Mucosa of descending colon (tissue), 3 donors: ENCODE measurements around the gene GMDS. TPM values are rescaled to one million over a fixed set of nuclear protein-coding genes. Genes with fewer than 3 reads are reported as not detected.

ENCODE experiments used
- ATAC-seq: fragments of 200-7000 bp; cut with Tn5 transposase; one replicate; pipeline ENCODE4 v1.9.1; 2020; ENCODE audit warnings: mild to moderate bottlenecking, moderate library complexity
- DNase-seq, 3 donors: peaks; one replicate each; pipeline ENCODE4 v3.0.0-alpha.2; 2020
- H3K36me3 ChIP-seq: fragments of 200-600 bp; one replicate; pipeline ENCODE4 v1.8.0; 2021; ENCODE audit warnings: low read depth, mild to moderate bottlenecking
- H3K4me1 ChIP-seq: fragments of 200-600 bp; one replicate; pipeline ENCODE4 v1.8.0; 2021; ENCODE audit warnings: low read depth, mild to moderate bottlenecking
- H3K4me3 ChIP-seq: fragments of 200-600 bp; one replicate; pipeline ENCODE4 v1.8.0; 2021; ENCODE audit warnings: mild to moderate bottlenecking
- H3K9me3 ChIP-seq: fragments of 200-600 bp; one replicate; pipeline ENCODE4 v1.8.0; 2021; ENCODE audit warnings: mild to moderate bottlenecking
- intact Hi-C, 2 donors: fragments of 100-400 bp; cut with DNase I in 1 of 2; cut with micrococcal nuclease in 1 of 2; formaldehyde crosslinking; loops; one replicate each; pipeline versions ENCODE4 v1.11.0 to v1.11.1; 2022; cut with DNase I, micrococcal nuclease
- total RNA-seq, 3 donors: library from RNA; stranded (reverse); fragmentation: NEBNext Ultra II Directional in 2 of 3; extraction: Animal tissue kit (Norgen Biotek cat#: 25700) in 2 of 3; gene quantifications; one replicate each; pipeline versions ENCODE4 v1.2.1 to v1.2.4, GENCODE V29; 2021 to 2023
- TF ChIP-seq, protein P1 (sequence below): fragments of 200-600 bp; IDR thresholded peaks from one replicate; pipeline ENCODE4 v1.8.0; 2022; ENCODE audit warnings: antibody characterized with exemption, mild to moderate bottlenecking
- donor health status: DM: no; HTN: no; CAD: no; lungs with moderate emphysema.
- donor health status: DM: no; HTN: no; CAD: no.
- donor health status: DM: no; HTN: yes; CAD: no.

The GMDS gene
- total RNA-seq, 3 donors from 2014 or later: 68.0 to 228 (median 135) TPM

DNA sequence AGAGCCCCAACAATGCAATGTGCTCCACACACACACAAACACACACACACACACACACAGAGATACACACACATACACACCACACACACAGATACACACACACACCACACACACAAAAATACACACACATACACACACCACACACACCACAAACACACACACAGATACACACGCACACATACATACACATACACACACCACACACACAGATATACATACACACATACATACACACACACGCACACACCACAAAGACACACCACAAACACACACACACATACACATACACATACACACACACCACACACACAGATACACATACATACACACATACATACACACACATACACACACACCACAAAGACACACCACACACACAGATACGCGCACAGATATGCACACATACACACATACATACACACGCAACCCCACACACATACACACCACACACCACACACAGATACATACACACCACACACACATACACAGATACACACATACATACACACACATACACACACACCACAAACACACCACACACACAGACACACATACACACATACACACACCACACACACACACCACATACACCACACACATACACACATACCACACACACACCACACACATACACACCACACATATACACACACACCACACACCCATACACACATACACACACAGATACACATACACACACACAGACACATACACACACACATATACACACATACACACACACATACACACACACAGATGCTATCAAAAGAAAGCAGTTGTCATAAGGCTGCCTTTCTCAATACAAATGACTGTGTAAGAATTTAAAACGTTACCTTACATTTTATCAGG, 507.7 kb downstream of the GMDS start:
- Histone ChIP-seq H3K9me3 (no peaks in the 10 kb centered on the region), H3K36me3 (no peaks in the 10 kb centered on the region), H3K4me1 (no peaks in the 10 kb centered on the region), H3K4me3 (no peak overlapping the region)
- ATAC-seq (no peak), DNase-seq (no peak)
- TF ChIP-seq, protein P1, sequence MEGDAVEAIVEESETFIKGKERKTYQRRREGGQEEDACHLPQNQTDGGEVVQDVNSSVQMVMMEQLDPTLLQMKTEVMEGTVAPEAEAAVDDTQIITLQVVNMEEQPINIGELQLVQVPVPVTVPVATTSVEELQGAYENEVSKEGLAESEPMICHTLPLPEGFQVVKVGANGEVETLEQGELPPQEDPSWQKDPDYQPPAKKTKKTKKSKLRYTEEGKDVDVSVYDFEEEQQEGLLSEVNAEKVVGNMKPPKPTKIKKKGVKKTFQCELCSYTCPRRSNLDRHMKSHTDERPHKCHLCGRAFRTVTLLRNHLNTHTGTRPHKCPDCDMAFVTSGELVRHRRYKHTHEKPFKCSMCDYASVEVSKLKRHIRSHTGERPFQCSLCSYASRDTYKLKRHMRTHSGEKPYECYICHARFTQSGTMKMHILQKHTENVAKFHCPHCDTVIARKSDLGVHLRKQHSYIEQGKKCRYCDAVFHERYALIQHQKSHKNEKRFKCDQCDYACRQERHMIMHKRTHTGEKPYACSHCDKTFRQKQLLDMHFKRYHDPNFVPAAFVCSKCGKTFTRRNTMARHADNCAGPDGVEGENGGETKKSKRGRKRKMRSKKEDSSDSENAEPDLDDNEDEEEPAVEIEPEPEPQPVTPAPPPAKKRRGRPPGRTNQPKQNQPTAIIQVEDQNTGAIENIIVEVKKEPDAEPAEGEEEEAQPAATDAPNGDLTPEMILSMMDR: no peak
- intact Hi-C loops: no loop called here

- Histone ChIP-seq H3K9me3 (no peaks in the 10 kb centered on the region), H3K4me3 (no peak overlapping the region), H3K4me1 (no peaks in the 10 kb centered on the region), H3K36me3 (no peaks in the 10 kb centered on the region)
- intact Hi-C loops: no loop called here
- DNase-seq (no peak), ATAC-seq (no peak)
- TF ChIP-seq, protein P1: no peak
Observed at GRCh38 chr6:1736346-1737105, 508.9 kb downstream of the GMDS start.

GRCh38 chr6:1735239-1735803, 510.1 kb downstream of the GMDS start:
- DNase-seq: peak in 1 of 3 donors; percentile 45

GRCh38 chr6:1730882-1731281, 514.5 kb downstream of the GMDS start:
- Histone ChIP-seq H3K4me3 (no peak overlapping the region), H3K9me3 (peaks cover 2% of the 10 kb centered on the region), H3K36me3 (no peaks in the 10 kb centered on the region), H3K4me1 (no peaks in the 10 kb centered on the region)
- DNase-seq: no peak
- TF ChIP-seq, protein P1: no peak
- no peak for ATAC-seq
- intact Hi-C loops: no loop called here

More at GRCh38 chr6:1735239-1735803, 510.1 kb downstream of the GMDS start:
- Histone ChIP-seq H3K9me3 (peaks cover 2% of the 10 kb centered on the region), H3K4me3 (no peak overlapping the region), H3K36me3 (no peaks in the 10 kb centered on the region), H3K4me1 (no peaks in the 10 kb centered on the region)
- TF ChIP-seq, protein P1: no peak
- intact Hi-C loops: no loop called here
- ATAC-seq: peak; percentile 41

GRCh38 chr6:1729750-1730140, 515.7 kb downstream of the GMDS start:
- ATAC-seq: no peak
- no peak for DNase-seq
- Histone ChIP-seq H3K4me1 (no peaks in the 10 kb centered on the region), H3K36me3 (no peaks in the 10 kb centered on the region), H3K4me3 (no peak overlapping the region), H3K9me3 (peaks cover 2% of the 10 kb centered on the region)
- intact Hi-C loops: no loop called here
- TF ChIP-seq, protein P1: no peak
